Stromal cell of bone marrow (primary cell): ENCODE measurements around the gene EFCAB8.

Experiments used
- DNase-seq: peaks from one replicate; pipeline ENCODE4 v3.0.0-alpha.2; 2012; ENCODE audit warnings: low read depth

The EFCAB8 gene

GRCh38 chr20:32988008-32988407 lies 129.3 kb downstream of the EFCAB8 start:
- no peak for DNase-seq

GRCh38 chr20:32989507-32990283 lies 131.0 kb downstream of the EFCAB8 start:
- no peak for DNase-seq

GRCh38 chr20:32990426-32990825 lies 131.7 kb downstream of the EFCAB8 start:
- no peak for DNase-seq

GRCh38 chr20:32991383-32991782 lies 132.7 kb downstream of the EFCAB8 start:
- DNase-seq: no peak

GRCh38 chr20:32991792-32992641 lies 133.3 kb downstream of the EFCAB8 start:
- no peak for DNase-seq

GRCh38 chr20:32993496-32994050 lies 134.8 kb downstream of the EFCAB8 start:
- DNase-seq: no peak

GRCh38 chr20:32995802-32996201 lies 137.1 kb downstream of the EFCAB8 start:
- no peak for DNase-seq

GRCh38 chr20:32997431-32997830 lies 138.7 kb downstream of the EFCAB8 start:
- DNase-seq: no peak

- DNase-seq: no peak
Measured at GRCh38 chr20:32999603-33000250, 141.0 kb downstream of the EFCAB8 start.

- no peak for DNase-seq
Measured at GRCh38 chr20:33000802-33001466, 142.2 kb downstream of the EFCAB8 start.

GRCh38 chr20:33002087-33002808 lies 143.5 kb downstream of the EFCAB8 start:
- no peak for DNase-seq

GRCh38 chr20:33004141-33004751 lies 145.5 kb downstream of the EFCAB8 start, which contains the start of gene SUN5:
Gene SUN5, minus strand, starts transcription at chr20:33004433. Its CDS starts 93 bp downstream, at chr20:33004340.
- DNase-seq: no peak

GRCh38 chr20:33005132-33005566 lies 146.4 kb downstream of the EFCAB8 start:
- no peak for DNase-seq

- DNase-seq: no peak
Measured at GRCh38 chr20:33005908-33006775, 147.4 kb downstream of the EFCAB8 start.

GRCh38 chr20:33006776-33007375 lies 148.2 kb downstream of the EFCAB8 start:
- DNase-seq: no peak

GRCh38 chr20:33007376-33008335 lies 148.9 kb downstream of the EFCAB8 start, which contains the start of gene BPIFB2:
Gene BPIFB2, plus strand, starts transcription at chr20:33007704. Its CDS starts 871 bp downstream, at chr20:33008575.
- no peak for DNase-seq

- no peak for DNase-seq
Measured at GRCh38 chr20:33008336-33009213, 149.9 kb downstream of the EFCAB8 start.
